GM18873 (cell line): Measurements from ENCODE around the gene ARNT2.
"Not testable (repeated sequence)": the region's sequence is repeated elsewhere in the genome, so short reads cannot be mapped to it uniquely, and the experiment has no call there.

Source experiments
- ATAC-seq: cut with Tn5 transposase; IDR thresholded peaks from one replicate; pipeline ENCODE4 v1.9.1; 2021; ENCODE audit warnings: mild to moderate bottlenecking, moderate library complexity, moderate number of reproducible peaks; ENCODE audit not compliant: unreplicated experiment, low FRiP score

ARNT2 gene

GRCh38 chr15:80637747-80638146, 233.6 kb downstream of the ARNT2 start:
- no peak for ATAC-seq

DNA sequence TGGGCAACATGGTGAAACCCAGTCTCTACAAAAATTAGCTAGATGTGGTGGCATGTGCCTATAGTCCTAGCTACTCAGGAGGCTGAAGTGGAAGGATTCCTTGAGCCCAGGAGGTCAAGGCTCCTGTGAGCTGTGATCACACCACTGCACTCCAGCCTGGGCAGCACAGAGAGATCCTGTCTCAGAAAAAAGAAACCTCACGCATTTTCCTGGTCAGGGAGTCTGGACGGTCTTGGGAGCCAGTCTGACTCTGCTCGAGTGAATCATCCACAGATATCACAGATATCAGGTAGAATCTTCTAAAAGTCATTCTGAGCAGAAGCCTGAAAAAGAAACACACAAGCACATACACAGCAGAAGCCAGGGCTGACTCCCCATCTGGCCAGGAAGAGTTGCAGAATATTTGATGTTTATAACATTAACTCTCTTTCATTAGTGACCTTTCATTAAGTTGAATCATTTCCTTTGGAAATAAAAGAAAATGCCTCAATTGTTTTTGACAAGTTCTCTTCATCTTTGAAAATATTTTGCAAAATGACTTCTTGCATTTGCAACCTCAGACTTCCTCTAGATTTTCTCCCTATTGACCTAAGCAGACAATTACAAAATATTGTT, 234.5 kb downstream of the ARNT2 start:
- ATAC-seq: no peak

DNA sequence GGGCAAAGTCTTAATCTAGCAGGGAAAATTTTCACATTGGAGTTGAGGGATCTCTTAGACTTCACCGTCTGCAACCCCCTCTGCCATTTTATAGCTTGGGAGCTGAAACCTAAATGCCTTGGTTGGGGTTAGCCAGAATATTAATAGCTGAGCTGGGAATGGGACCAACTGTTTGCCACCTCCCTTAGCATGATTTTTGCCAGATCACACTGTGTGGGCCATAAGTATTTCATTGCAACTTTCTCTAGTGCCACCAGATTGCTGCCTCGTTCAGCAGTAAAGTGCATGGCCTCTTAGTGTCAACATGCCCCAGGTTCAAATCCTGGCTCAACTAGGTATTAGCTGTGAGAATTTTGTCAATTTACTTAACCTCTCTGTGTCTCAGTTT, 235.0 kb downstream of the ARNT2 start:
- ATAC-seq: no peak

DNA sequence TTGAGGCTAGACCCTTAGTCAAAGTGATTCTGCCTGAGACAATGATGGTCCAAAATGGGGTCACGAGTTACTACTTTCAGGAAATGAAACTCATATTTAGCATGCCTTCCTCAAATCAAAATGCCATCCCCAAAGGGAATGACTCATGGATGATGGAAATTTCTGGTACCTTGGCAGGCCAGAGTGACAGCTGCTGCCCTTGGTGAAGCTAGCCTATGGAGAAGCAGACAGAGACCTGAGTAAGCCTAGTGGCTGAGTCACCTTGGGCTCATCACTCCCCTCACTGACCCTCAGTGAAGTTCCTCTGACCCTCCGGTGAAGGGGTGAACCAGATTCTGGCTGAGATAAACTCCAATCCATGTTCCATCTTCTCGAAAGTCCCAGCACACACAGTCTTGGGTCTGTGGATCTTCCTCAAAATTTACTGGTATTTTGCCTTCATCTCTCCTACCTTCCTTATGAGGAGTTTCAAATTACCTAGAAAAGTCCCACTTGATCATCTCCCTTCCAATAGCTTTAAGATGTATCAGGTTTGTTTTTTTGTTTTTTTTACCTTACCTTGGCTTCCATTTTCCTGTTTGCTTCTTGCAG, 236.4 kb downstream of the ARNT2 start:
- ATAC-seq: no peak

GRCh38 chr15:80641384-80641783, 237.2 kb downstream of the ARNT2 start:
- no peak for ATAC-seq

- ATAC-seq: no peak
These were observed 239.3 kb downstream of the ARNT2 start for GRCh38 chr15:80643431-80643951.

DNA sequence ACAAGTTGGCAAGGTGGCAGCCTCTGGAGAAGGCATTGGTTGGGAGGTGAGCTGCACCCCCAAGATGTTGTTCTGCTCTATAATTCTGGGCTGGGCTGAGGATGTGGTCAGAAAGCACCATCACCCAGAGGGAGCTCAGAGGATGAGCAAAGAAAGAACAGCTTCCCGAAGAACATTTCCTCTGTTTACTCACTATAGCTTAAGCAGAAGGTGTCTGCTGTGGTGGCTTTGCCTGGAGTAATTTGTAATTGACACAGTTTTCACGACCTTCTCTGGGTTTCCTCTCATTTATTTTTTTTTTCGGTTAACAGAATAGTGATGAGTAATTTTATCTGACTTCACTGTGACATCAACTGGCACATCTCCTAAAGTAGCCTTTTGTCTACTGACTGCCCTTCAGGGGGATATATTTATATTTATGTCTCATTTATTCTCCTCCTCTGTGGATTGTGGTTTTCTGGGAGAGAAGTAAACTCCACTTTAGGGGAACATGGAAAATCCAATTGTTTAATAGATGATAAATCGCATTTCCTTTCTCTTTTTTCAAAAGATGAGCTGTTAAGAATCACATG, 241.4 kb downstream of the ARNT2 start:
- ATAC-seq: no peak

DNA sequence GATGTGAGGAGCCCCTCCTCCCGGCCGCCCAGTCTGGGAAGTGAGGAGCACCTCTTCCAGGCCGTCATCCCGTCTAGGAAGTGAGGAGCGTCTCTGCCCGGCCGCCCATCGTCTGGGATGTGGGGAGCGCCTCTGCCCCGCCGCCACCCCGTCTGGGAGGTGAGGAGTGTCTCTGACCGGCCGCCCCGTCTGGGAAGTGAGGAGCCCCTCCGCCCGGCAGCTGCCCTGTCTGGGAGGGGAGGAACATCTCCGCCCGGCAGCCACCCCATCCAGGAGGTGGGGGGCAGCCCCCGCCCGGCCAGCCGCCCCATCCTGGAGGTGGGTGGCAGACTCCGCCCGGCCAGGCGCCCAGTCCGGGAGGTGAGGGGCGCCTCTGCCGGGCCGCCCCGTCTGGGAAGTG, 243.2 kb downstream of the ARNT2 start:
- ATAC-seq: not testable (repeated sequence)
